K562 treated with DMSO at 1 percent for 12 hours (cell line): Measurements from ENCODE around the gene DMWD. TPM values are rescaled to one million over a fixed set of nuclear protein-coding genes. Genes with fewer than 3 reads are reported as not detected.

Experiments
- total RNA-seq: library from RNA; unstranded; fragments of 300-600 nt; gene quantifications from 2 replicates; pipeline ENCODE4 v1.2.3, GENCODE V29; 2022; ENCODE audit not compliant: insufficient read depth

Gene DMWD
- total RNA-seq = 16.9 and 47.7 TPM in 2 replicates

DNA sequence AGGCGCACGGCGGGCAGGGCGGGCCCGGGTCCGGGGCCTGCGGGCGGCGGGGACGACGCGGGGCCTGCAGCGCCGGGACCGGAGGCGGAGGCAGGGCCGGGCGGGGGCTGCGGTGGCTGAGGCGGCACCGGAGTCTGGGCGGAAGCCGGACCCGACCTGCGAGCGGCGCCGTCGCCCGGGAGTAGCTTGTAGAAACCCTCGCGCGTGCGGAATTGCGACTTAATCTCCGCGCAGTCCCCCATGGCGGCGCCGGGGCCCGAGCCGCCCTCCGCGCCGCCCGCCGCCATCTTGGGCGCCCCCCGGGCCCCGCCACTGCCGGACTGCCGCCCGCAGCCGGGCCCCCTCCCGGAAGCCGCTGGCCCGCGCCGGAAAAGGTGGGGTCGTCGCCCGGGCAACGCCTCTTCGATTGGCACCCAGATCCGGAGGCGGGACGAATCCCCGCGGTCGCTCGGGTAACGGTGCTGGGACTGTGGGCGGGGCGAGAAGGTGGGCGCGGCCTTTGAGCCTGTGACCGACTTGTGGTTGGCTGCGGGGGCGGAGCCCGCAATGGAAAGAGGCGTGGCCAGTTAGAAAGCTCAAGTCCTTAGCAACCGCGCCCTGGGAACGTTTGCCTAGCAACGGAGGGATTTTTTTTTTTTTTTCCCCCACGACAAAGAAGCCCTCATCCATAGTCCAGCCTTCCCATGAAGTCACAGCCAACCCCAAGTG is at the start of gene DMWD:
Gene DMWD (minus strand): TSS at position 376 of the 708 bp plus-strand sequence. CDS start 89 bp downstream, at position 287.

GRCh38 chr19:45814851-45815480 is 22.3 kb upstream of the DMWD start, which contains the start of gene RSPH6A:
Gene RSPH6A (minus strand): TSS chr19:45815308. CDS start chr19:45815176, 132 bp downstream.

GRCh38 chr19:45782162-45782691 is 10.4 kb downstream of the DMWD start, which contains the start of gene DMPK:
Gene DMPK (minus strand): TSS chr19:45782490. CDS start chr19:45782352, 138 bp downstream.

DNA sequence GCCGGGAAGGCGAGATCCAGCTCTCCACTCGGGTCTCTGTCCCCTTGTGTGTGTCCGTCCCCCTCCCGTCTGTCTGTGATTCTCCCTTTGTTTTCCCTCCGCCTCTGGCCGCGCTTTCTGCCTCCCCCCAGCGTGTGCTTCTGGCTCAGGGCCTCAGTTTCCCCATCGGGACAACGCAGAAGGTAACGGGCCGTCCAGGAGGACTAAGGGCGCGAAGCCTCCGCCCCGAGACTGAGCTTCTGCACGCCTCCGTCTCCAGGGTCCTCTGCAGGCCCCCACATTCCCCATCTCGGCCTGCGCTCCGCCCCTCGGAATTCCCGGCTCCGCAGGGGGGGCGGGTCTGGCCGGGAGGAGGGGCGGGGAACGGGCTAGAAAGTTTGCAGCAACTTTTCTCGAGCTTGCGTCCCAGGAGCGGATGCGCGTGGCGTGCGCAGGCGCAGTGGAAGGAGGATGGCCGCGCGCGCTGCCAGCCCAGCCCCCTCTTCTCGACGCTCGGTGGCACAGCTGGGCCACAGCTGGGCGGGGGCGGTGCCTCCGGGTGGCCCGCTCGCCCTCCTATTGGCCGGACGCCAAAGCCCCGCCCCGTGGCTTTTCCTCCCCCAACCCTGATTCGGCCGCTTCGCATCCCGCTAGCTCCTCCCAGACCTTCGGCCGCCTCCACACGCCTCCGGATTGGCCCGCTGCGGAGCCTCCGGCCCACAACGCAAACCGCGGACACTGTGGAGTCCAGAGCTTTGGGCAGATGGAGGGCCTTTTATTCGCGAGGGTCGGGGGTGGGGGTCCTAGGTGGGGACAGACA is 23.5 kb downstream of the DMWD start, which contains the start of gene SIX5:
Gene SIX5 (minus strand): TSS at position 269 of the 799 bp plus-strand sequence. CDS start 408 bp downstream, outside the sequence.

DNA sequence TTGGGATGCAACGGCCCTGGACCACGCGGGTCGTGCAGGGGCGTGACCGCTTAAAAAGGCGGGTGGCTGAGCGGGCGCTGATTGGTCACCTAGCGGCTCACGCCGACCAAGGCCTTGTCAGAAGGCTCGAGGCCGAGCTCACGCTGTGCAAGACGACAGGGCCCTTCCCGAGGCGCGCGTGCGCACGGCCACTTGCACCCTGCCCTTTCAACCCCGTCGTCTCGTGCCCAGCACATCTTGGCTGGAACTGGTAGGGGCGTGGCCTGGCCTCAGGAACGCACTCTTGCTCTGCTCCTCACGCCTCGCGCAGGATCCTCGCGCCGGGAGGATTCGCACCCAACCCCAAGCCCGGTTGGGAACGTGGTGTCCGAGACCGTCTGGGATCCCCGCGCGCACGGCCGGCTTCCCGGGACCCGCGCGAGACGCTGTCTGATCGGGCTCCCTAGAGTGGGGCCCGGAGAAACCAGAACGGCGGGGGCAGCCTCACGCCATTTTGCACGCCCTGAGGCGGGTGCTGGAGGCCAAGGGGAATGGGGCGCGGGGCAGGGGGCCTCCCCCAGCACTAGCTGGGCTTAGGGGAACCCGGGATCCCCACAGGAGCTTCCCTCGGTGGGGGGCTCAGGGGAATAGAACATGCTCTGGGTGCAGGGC is 59.4 kb downstream of the DMWD start, which contains the start of gene MEIOSIN:
Gene MEIOSIN (plus strand): TSS at position 280 of the 651 bp plus-strand sequence. CDS start 1,938 bp downstream, outside the sequence.

Other genes starting within 250 kb of the DMWD start
- gene OPA3, start 208.0 kb downstream of the DMWD start, total RNA-seq = 6.0 and 15.1 TPM in 2 replicates
- gene GPR4, start 190.6 kb downstream of the DMWD start, total RNA-seq = not detected in 2 replicates
- gene EML2, start 153.4 kb downstream of the DMWD start, total RNA-seq = 46.6 and 69.9 TPM in 2 replicates
- gene GIPR, start 124.6 kb downstream of the DMWD start, total RNA-seq = 7.3 and 23.2 TPM in 2 replicates
- 589 and 1,120 TPM in 2 replicates for gene SNRPD2, start 100.9 kb downstream of the DMWD start, total RNA-seq
- 23.9 and 24.7 TPM in 2 replicates for gene QPCTL, start 100.2 kb downstream of the DMWD start, total RNA-seq
- gene FBXO46, start 61.9 kb downstream of the DMWD start, total RNA-seq = 12.9 and 19.2 TPM in 2 replicates
- 0.58 and 0.67 TPM in 2 replicates for gene MEIOSIN, start 59.4 kb downstream of the DMWD start, total RNA-seq
- 19.0 and 23.3 TPM in 2 replicates for gene SIX5, start 23.6 kb downstream of the DMWD start, total RNA-seq
- 65.5 and 70.4 TPM in 2 replicates for gene DMPK, start 10.4 kb downstream of the DMWD start, total RNA-seq
- gene RSPH6A, start 22.5 kb upstream of the DMWD start, total RNA-seq = not detected in 2 replicates
- gene SYMPK, start 70.3 kb upstream of the DMWD start, total RNA-seq = 73.8 and 84.3 TPM in 2 replicates
- gene FOXA3, start 71.5 kb upstream of the DMWD start, total RNA-seq = 6.2 and 6.6 TPM in 2 replicates
- 49.2 and 50.1 TPM in 2 replicates for gene IRF2BP1, start 93.3 kb upstream of the DMWD start, total RNA-seq
- gene MYPOP, start 109.8 kb upstream of the DMWD start, total RNA-seq = 12.5 and 13.2 TPM in 2 replicates
- not detected in 2 replicates for gene NANOS2, start 121.9 kb upstream of the DMWD start, total RNA-seq
- not detected in 2 replicates for gene NOVA2, start 181.0 kb upstream of the DMWD start, total RNA-seq
- gene CCDC61, start 202.6 kb upstream of the DMWD start, total RNA-seq = 9.1 and 10.3 TPM in 2 replicates
- gene PGLYRP1, start 230.2 kb upstream of the DMWD start, total RNA-seq = not detected in 2 replicates
- 0.30 TPM in 1 of 2 replicates, not detected in the other for gene IGFL4, start 248.2 kb upstream of the DMWD start, total RNA-seq